Right lobe of liver (tissue), 6 donors: Measurements from ENCODE around the gene RAX. TPM values are rescaled to one million over a fixed set of nuclear protein-coding genes. Genes with fewer than 3 reads are reported as not detected.
"Not testable (repeated sequence)": the region's sequence is repeated elsewhere in the genome, so short reads cannot be mapped to it uniquely, and the experiment has no call there.

Experiments used
- ATAC-seq, 4 donors: fragments of 200-7000 bp; cut with Tn5 transposase; one replicate each; pipeline ENCODE4 v1.9.1; 2020; ENCODE audit warnings: mild to moderate bottlenecking in 4 of 4, moderate library complexity in 4 of 4
- DNase-seq, 3 donors: peaks; one replicate each; pipeline ENCODE4 v3.0.0-alpha.2; 2020
- H3K27ac ChIP-seq, 3 donors: fragments of 200-600 bp; one replicate each; pipeline ENCODE4 v1.8.0; 2022
- H3K27me3 ChIP-seq, 2 donors: fragments of 200-600 bp; one replicate each; pipeline ENCODE4 v1.8.0; 2022
- H3K36me3 ChIP-seq, 4 donors: fragments of 200-600 bp; sonication (generic) in 1 of 4; one replicate each; pipeline versions ENCODE4 v1.5.1 to v1.8.0; 2017 to 2022; ENCODE audit warnings: control low read depth in 1 of 4
- H3K4me1 ChIP-seq, 4 donors: fragments of 200-600 bp; sonication (generic) in 1 of 4; one replicate each; pipeline versions ENCODE4 v1.5.1 to v1.8.0; 2017 to 2022; ENCODE audit warnings: control low read depth in 1 of 4
- H3K4me3 ChIP-seq, 3 donors: fragments of 200-600 bp; one replicate each; pipeline ENCODE4 v1.8.0; 2022
- H3K9me3 ChIP-seq, 4 donors: fragments of 200-600 bp; sonication (generic) in 1 of 4; one replicate each; pipeline versions ENCODE4 v1.5.1 to v1.8.0; 2017 to 2022; ENCODE audit warnings: control low read depth in 1 of 4
- CTCF ChIP-seq, 4 donors: fragments of 200-600 bp in 3 of 4; fragments of 450-650 bp in 1 of 4; IDR thresholded peaks; one replicate each; pipeline versions ENCODE4 v1.5.1 to v1.8.0; 2016 to 2022; ENCODE audit warnings: antibody characterized with exemption in 4 of 4, mild to moderate bottlenecking in 2 of 4
- POLR2A ChIP-seq: fragments of 450-650 bp; IDR thresholded peaks from one replicate; pipeline ENCODE4 v1.6.1; 2017; ENCODE audit warnings: antibody characterized with exemption, mild to moderate bottlenecking
- WGBS: methylation state at CpG from one replicate; pipeline ENCODE4 v1.1.6; 2018; ENCODE audit warnings: low coverage, low lambda C conversion rate; ENCODE audit not compliant: insufficient coverage; ENCODE audit errors: missing lambda C conversion rate; 5-methylcytosine and 5-hydroxymethylcytosine counted together
- intact Hi-C, 2 donors: fragments of 100-400 bp; cut with DNase I; formaldehyde crosslinking; loops; one replicate each; pipeline versions ENCODE4 v1.11.2 to v1.14.1; 2022
- total RNA-seq, 6 experiments: library from RNA; depleted of rRNA in 2 of 6; stranded (reverse); fragments of >200 nt in 2 of 6; fragmentation: NEBNext Ultra II Directional in 3 of 6; extraction: Animal tissue kit (Norgen Biotek cat#: 25700) in 3 of 6; gene quantifications; one replicate each; pipeline versions ENCODE4 v1.1.0 to v1.2.4, GENCODE V29; 2016 to 2023
- donor health status: DM: no; HTN: yes; CAD: no.
- donor health status: DM: no; HTN: no; CAD: no.
- donor health status: DM: no; HTN: no; CAD: no.
- donor health status: DM: no; HTN: yes; CAD: no.
- donor health status: DM: no; HTN: yes; CAD: no.

The RAX gene
- total RNA-seq, 6 experiments from 2014 or later, result not detected

- Histone ChIP-seq H3K27me3 (peaks cover 14 to 46% of the 10 kb centered on the region in 2 donors), H3K9me3 (no peaks in the 10 kb centered on the region), H3K4me3 (no peak overlapping the region), H3K4me1 (no peaks in the 10 kb centered on the region), H3K27ac (no peak overlapping the region), H3K36me3 (no peaks in the 10 kb centered on the region)
- intact Hi-C loops, result no loop called here
- WGBS, result 7% methylated on average over 4 of the region's 17 CpGs
- DNase-seq (no peak), ATAC-seq (no peak)
- TF ChIP-seq POLR2A (no peak), CTCF (IDR thresholded peaks at IDR 0.05) (no peak)
Measured at GRCh38 chr18:59264121-59264571, 9.1 kb downstream of the RAX start.

GRCh38 chr18:59263661-59264060 is 9.6 kb downstream of the RAX start:
- WGBS, result 7% methylated on average over 13 of the region's 16 CpGs
- no peaks in the 10 kb centered on the region for H3K9me3 ChIP-seq
- TF ChIP-seq POLR2A, result no peak
- TF ChIP-seq CTCF (IDR thresholded peaks at IDR 0.05), result no peak
- H3K4me1 ChIP-seq, result no peaks in the 10 kb centered on the region
- H3K36me3 ChIP-seq, result no peaks in the 10 kb centered on the region
- no peak for ATAC-seq
- no peak for DNase-seq
- intact Hi-C loops, result no loop called here
- H3K27ac ChIP-seq, result no peak overlapping the region
- peaks cover 14 to 44% of the 10 kb centered on the region in 2 donors for H3K27me3 ChIP-seq
- H3K4me3 ChIP-seq, result no peak overlapping the region

GRCh38 chr18:59262243-59262642 is 11.0 kb downstream of the RAX start:
- H3K4me1 ChIP-seq, ATAC-seq, H3K9me3 ChIP-seq, DNase-seq, H3K4me3 ChIP-seq, H3K36me3 ChIP-seq, H3K27ac ChIP-seq, intact Hi-C loops: not testable (repeated sequence)
- H3K27me3 ChIP-seq, result peaks cover 7 to 31% of the 10 kb centered on the region in 2 donors
- 73% methylated on average over 2 of the region's 2 CpGs for WGBS

GRCh38 chr18:59261842-59262241 is 11.4 kb downstream of the RAX start:
- 63% methylated on average over 3 of the region's 3 CpGs for WGBS
- peaks cover 7 to 31% of the 10 kb centered on the region in 2 donors for H3K27me3 ChIP-seq
- H3K36me3 ChIP-seq, result not testable (repeated sequence)

GRCh38 chr18:59255491-59255890 is 17.8 kb downstream of the RAX start:
- DNase-seq, H3K27ac ChIP-seq, intact Hi-C loops, H3K4me1 ChIP-seq, ATAC-seq, H3K27me3 ChIP-seq, H3K36me3 ChIP-seq, H3K9me3 ChIP-seq, H3K4me3 ChIP-seq: not testable (repeated sequence)
- WGBS, result 80% methylated on average over 1 of the region's 30 CpGs

More at GRCh38 chr18:59261842-59262241, 11.4 kb downstream of the RAX start:
- H3K4me3 ChIP-seq, H3K27ac ChIP-seq, intact Hi-C loops, DNase-seq, H3K4me1 ChIP-seq, H3K9me3 ChIP-seq, ATAC-seq: not testable (repeated sequence)

GRCh38 chr18:59249199-59249774 is 24.0 kb downstream of the RAX start:
- no peak overlapping the region for H3K27ac ChIP-seq
- ATAC-seq (peak; percentile 83 to 93 (median 88)), DNase-seq (no peak)
- no peaks in the 10 kb centered on the region for H3K27me3 ChIP-seq
- no peaks in the 10 kb centered on the region for H3K36me3 ChIP-seq
- H3K4me3 ChIP-seq, result no peak overlapping the region
- no peaks in the 10 kb centered on the region for H3K9me3 ChIP-seq
- 25% methylated on average over 5 of the region's 5 CpGs for WGBS
- TF ChIP-seq POLR2A (no peak), CTCF (IDR thresholded peaks at IDR 0.05) (peak; percentile 64 to 73 (median 68))
- intact Hi-C loops, result no loop called here
- H3K4me1 ChIP-seq, result peaks cover 0 to 6% (median 0%) of the 10 kb centered on the region in 4 donors
